Activated CD8-positive, alpha-beta memory T cell treated with anti-CD3 and anti-CD28 coated beads, Interleukin-2, amount 50 U/mL, for 1 hour (primary cell): Measurements from ENCODE around the gene PHACTR3.
"Not testable (repeated sequence)": the region's sequence is repeated elsewhere in the genome, so short reads cannot be mapped to it uniquely, and the experiment has no call there.

Source experiments
- DNase-seq: peaks from one replicate; pipeline ENCODE4 v3.0.0-alpha.2; 2020; ENCODE audit errors: extremely low read depth

The PHACTR3 gene

DNA sequence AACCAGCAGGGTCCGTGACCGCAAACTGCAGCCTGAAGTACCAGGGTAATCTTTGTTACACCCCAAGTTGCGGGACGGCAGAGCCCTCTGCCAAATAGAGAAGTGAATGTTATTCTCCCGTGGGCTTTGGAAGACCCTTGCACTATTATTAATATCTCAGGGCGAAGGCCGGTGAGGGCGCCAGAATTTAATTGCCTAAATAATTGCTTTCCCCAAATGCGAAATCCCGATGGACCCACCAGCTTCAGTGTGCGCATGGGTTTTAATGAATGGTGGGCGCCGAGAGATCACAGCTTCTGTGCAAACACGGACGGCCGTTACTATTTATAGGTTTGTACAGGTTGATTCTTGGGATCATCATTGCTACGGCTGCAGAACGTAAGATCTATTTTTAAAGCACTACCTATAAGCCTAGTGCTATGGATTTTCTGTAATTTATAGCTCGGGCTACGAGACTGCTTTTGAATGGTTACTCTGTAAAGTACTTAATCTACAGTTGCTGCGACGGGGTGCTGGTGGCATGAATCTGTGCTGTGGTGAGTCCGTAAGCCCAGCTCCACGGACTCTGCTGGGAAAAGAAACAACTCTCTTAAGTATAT is 15.2 kb upstream of the PHACTR3 start:
- DNase-seq = no peak

DNA sequence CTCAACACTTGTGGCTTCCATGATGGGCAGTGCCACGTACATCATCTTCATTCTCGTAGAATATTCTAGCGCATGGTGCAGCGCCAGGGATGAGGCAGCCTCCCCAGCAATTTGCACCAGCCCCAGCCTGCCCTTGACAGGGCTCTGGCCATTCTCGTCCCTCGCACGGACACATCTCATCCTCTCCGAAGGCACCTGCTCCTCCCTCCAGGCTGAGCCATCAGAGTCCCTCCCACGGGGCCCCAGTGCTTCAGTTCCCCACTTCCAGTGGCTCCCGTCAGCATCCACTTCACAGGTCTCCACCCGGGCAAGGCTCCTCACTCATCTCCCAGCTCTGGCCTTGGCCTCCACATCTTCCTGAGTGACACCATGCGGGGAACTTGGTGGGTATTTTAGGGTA is 13.3 kb upstream of the PHACTR3 start:
- DNase-seq = no peak

DNA sequence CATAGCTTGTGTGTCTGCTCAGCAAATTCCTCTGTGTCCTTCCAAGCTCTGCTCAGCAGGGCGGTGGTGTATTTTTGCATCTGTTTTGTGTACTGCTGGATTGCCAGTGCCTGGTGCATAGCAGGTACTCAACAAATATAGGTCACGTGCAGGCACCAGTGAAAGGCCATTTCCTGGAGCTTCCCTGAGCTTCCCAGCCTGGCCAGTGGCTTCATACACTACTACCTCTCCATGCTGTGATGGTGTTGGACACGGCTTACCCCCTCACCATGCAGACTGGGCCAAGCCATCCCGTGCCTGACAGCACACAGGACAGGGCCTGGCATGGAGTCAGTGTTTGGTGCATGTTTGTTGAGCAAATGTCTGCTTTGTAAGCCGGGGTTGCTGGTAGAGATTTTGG is 7.7 kb upstream of the PHACTR3 start:
- DNase-seq = no peak

DNA sequence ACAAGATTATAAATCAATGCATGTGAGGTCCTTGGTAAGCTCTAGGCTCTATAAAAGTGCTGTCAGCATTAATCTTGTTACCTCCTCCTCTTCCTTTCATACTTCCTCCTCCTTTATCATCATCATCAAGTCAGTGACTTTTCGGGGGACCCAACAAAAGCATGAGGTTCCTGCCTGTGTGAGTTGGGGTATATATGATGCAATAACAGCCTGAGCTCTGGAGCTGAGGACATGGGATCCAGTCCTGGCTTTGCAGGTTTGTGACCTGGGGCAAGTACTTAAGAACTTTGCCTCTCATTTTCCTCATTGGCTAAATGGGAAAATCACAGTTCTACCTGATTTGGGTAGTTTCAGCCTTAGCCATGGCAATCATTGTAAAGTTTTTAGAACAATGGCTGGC is 7.1 kb upstream of the PHACTR3 start:
- DNase-seq = no peak

DNA sequence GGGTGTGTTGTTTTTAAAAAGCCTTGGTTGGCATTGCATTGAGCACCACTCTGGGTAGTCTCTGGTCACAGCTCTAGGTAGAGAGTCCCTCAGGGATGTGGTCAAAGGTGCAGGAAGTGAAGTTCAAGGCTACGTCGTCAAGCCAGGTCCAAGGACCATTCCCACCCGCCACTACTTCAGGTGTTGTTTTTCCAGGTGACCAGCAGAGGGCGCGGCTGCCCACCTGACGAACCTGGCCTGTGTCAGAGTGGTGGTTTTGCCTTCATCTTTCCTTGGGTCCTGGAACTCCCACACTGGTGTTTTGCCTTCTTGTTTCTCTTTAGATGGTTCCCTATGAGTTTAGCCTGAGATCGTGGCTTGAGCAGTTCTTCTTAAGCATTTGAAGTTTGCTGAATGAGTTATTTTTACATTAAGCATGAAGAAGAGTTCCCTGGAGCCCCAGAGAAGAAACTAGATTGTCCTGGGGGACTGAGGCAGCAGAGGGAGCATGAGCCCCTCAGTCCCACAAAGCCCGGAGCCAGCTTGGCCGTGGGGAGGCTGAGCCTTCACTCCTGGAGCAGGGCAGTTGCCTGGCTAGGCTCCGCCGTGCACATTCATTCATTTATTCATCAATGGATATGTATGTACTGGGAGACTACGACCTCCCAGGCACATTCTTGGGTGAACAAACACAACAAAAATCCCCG is 5.6 kb upstream of the PHACTR3 start:
- no peak for DNase-seq

DNA sequence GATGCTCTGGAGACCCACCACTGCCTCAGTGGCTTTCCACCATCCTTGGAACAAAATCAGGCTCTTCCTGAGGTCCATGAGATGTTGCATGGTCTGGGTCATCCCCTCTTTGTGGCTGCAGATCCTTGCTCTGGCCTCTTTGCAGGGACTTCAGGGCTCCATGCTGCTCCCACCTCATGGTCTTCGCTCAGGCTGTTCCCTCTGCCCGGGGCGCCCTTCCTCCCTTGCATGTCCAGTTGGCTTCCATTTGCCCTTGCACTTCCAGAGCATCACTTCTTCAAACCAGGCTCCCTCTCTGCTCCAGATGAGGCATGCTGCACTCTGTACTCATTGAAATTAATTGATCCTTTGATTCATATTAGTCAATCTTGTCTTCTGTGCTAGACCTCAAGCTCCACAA is 4.4 kb upstream of the PHACTR3 start:
- no peak for DNase-seq

- no peak for DNase-seq
These were observed 3.9 kb upstream of the PHACTR3 start for GRCh38 chr20:59600472-59600871.

- DNase-seq = no peak
These were observed 1.7 kb upstream of the PHACTR3 start for GRCh38 chr20:59602546-59603080.

DNA sequence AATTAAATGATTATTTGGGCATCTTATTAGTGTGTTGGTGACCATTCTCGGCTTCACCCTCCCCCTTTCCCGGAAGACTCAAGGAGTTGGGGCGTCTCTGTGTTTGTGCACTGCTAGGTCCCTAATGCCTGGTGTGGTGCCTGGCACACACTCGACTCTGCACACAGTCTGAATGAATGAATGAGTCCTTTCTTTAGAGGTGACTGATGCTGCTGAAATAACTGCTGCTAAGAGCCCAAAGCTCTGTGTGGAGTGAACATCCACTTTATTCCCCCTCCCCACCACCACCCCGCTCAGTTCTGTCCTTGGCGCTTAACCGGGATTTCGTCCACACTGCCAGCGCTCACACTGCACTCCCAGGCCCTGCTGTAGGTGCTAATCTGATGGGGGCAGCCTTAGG is 1.2 kb upstream of the PHACTR3 start:
- DNase-seq = no peak

- no peak for DNase-seq
These were observed 631 bp downstream of the PHACTR3 start for GRCh38 chr20:59604741-59605600.

DNA sequence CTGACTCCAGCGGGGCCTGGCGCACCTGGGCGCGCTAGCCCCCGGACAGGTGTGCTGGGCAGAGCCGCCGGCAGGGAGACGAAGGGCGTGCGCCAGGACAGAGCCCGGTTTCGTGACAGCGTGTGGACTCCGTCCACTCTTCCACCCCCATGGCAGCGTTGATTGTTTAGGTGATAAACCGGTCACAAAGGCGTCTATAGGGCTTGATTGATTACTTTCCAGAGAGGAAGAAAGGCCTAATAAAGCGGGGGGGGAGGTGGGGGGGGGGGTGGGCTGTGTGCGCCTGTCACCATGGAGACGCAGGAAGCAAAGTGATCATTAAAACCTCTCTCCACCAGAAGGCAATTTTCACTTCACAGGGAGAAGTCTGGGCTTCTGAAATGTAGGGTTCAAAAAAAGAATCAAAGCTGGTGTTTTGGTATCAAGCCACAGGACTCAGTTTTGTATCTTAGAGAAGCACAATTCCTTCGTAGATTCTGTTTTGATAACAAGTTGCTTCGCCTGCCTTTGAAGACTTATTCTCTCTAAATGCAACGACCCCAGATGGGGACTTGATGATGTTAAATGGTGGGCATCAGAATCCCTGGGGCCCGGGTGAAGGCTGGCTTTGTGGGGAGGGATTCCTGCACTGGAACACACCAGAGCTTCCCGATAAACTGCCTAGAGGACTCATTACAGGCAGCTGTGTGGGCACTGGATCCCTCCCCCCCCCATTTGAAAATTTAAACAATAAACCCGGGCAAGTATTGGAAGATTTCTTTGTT is 1.4 kb downstream of the PHACTR3 start:
- no peak for DNase-seq

GRCh38 chr20:59606566-59606965 is 2.2 kb downstream of the PHACTR3 start:
- no peak for DNase-seq

- no peak for DNase-seq
These were observed 4.1 kb downstream of the PHACTR3 start for GRCh38 chr20:59608396-59608795.

DNA sequence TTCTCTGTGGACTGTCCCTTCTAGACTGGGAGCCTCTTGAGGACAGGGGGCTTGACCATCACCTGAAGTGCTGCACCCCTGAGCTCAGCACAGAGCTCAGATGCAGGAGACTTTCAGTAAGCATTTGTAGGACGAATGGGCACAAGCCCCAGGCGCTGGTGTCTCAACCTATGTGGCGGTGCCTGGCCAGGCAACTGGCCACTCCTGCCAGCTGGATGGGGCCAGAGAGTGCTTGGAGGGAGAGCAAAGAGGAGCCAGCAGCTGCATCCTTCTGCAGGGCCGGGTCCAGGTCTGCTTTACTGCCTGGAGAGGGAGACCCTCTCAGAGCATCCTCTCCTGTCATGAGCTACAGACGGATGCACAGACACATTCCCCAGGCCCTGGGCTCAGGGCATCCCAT is 4.5 kb downstream of the PHACTR3 start:
- no peak for DNase-seq

DNA sequence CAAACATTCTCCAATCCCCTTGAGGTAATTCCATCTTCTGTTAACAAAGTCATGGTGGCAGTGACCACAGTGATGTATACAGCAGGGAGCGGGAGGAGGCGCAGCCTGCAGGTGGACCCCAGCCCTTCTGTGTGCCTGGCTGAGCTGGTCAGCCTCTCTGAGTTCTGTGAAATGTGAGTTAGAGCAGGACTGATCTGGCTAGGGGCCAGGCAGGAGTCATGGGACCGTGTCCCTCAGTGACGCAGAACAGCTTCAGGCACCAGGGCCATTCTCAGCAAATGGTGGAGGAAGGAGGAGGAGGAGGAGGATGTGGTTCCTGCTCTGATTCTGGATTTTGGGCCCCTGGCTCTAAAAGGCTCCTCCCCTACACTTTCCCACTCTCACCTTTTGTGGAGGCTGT is 6.9 kb downstream of the PHACTR3 start:
- no peak for DNase-seq

DNA sequence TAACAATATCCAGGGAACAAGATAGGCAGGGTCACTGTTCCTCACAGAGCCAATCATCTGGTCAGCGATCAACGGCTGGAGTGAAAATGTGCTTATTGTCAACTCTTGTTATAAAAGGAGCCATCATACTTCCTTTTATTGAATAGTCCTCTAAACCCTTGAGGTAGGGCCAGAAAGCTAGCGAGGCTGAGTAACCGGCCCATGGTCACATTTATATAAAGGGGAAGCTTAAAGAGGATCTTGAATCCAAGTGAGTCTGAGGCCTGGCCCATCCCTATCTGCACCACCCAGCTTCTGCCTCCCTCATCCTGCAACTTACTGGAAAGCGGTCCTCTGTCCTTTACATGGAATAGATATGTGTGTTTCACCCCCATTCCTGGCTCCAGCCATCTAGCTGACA is 9.5 kb downstream of the PHACTR3 start:
- DNase-seq = no peak

DNA sequence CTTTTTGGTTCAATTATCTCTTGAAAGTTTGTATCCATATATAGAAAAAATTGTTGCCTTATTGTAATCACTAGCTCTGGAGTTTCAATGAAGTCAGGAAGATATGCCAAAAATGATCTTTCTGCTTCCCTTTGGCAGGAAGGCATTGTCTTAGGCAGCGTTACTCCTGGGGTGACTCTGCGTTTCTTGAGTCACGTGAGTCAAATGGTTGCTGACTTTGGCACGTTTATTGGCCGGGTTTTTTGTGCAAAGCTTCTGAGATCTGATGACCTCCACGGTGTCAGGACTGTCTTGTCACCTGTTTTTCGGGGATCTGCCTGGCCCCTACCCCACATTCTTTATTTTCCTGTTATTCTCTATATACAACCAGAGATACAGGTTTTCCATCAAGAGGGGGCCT is 10.4 kb downstream of the PHACTR3 start:
- DNase-seq = no peak

GRCh38 chr20:59616306-59616705 is 12.0 kb downstream of the PHACTR3 start:
- no peak for DNase-seq

GRCh38 chr20:59617221-59617620 is 12.9 kb downstream of the PHACTR3 start:
- no peak for DNase-seq

- DNase-seq = no peak
These were observed 13.8 kb downstream of the PHACTR3 start for GRCh38 chr20:59618131-59618530.

DNA sequence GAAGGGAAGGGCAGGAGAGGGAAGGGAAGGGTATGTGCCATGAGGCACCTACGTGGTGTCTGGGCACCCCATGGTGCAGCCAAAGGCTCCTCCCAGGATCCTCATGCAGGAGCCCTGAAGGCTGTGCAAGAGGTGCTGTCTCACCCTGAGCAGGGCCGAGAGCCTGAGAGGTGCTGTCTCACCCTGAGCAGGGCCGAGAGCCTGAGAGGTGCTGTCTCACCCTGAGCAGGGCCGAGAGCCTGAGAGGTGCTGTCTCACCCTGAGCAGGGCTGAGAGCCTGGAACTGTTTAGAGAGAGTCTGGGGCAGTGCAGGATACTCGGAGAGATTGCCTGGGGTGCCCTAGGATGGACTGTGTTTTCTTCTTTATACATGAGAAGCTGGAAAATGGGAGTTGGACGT is 14.2 kb downstream of the PHACTR3 start:
- DNase-seq = not testable (repeated sequence)
